Measurements from ENCODE around the gene TRIM17. TPM values are rescaled to one million over a fixed set of nuclear protein-coding genes. Genes with fewer than 3 reads are reported as not detected.

The TRIM17 gene
- total RNA-seq, 2 donors from 2014 or later: 2.0 to 9.9 TPM

- 32% methylated on average over 12 of the region's 12 CpGs for WGBS
- Histone ChIP-seq H3K9me3 (no peaks in the 10 kb centered on the region), H3K27ac (no peak overlapping the region), H3K4me3 (peak overlapping the region in 1 of 2 donors; percentile 35), H3K36me3 (no peaks in the 10 kb centered on the region), H3K4me1 (replicated peaks) (peaks cover 7% of the 10 kb centered on the region), H3K27me3 (replicated peaks; ENCODE audit: insufficient read depth) (no peaks in the 10 kb centered on the region)
- no peak for DNase-seq (ENCODE audit: low spot score)
- TF ChIP-seq POLR2AphosphoS5 (IDR thresholded peaks at IDR 0.05): no peak
- TF ChIP-seq CTCF (IDR thresholded peaks at IDR 0.05): no peak
- no peak for TF ChIP-seq POLR2A (IDR thresholded peaks at IDR 0.05)
- intact Hi-C loops (cut with DNase I): no loop called here
Observed at GRCh38 chr1:228417061-228417460, 400 bp upstream of the TRIM17 start.

GRCh38 chr1:228415853-228416216 lies 826 bp downstream of the TRIM17 start:
- Histone ChIP-seq H3K27me3 (replicated peaks; ENCODE audit: insufficient read depth) (no peaks in the 10 kb centered on the region), H3K36me3 (no peaks in the 10 kb centered on the region), H3K4me1 (replicated peaks) (peaks cover 7% of the 10 kb centered on the region), H3K9me3 (no peaks in the 10 kb centered on the region), H3K27ac (peak overlapping the region in 1 of 2 donors; percentile 33), H3K4me3 (peak overlapping the region; percentile 33 to 35)
- 15% methylated on average over 23 of the region's 23 CpGs for WGBS
- TF ChIP-seq POLR2AphosphoS5 (IDR thresholded peaks at IDR 0.05): no peak
- TF ChIP-seq POLR2A (IDR thresholded peaks at IDR 0.05): no peak
- TF ChIP-seq CTCF (IDR thresholded peaks at IDR 0.05): no peak
- no peak for DNase-seq (ENCODE audit: low spot score)
- intact Hi-C loops (cut with DNase I): no loop called here

- TF ChIP-seq POLR2A (IDR thresholded peaks at IDR 0.05) (no peak), CTCF (IDR thresholded peaks at IDR 0.05) (no peak), POLR2AphosphoS5 (IDR thresholded peaks at IDR 0.05) (no peak)
- Histone ChIP-seq H3K4me3 (no peak overlapping the region), H3K4me1 (replicated peaks) (peaks cover 7% of the 10 kb centered on the region), H3K36me3 (no peaks in the 10 kb centered on the region), H3K27ac (no peak overlapping the region), H3K9me3 (no peaks in the 10 kb centered on the region), H3K27me3 (replicated peaks; ENCODE audit: insufficient read depth) (no peaks in the 10 kb centered on the region)
- intact Hi-C loops (cut with DNase I): no loop called here
- 53% methylated on average over 7 of the region's 7 CpGs for WGBS
- DNase-seq (ENCODE audit: low spot score): no peak
Observed at GRCh38 chr1:228415221-228415620, 1.4 kb downstream of the TRIM17 start.

- no peak for TF ChIP-seq CTCF (IDR thresholded peaks at IDR 0.05)
- TF ChIP-seq POLR2AphosphoS5 (IDR thresholded peaks at IDR 0.05): no peak
- TF ChIP-seq POLR2A (IDR thresholded peaks at IDR 0.05): no peak
- no peaks in the 10 kb centered on the region for H3K27me3 ChIP-seq (replicated peaks; ENCODE audit: insufficient read depth)
- 81% methylated on average over 25 of the region's 25 CpGs for WGBS
Observed at GRCh38 chr1:228414511-228415211, 2.0 kb downstream of the TRIM17 start.

More at GRCh38 chr1:228414511-228415211, 2.0 kb downstream of the TRIM17 start:
- Histone ChIP-seq H3K9me3 (no peaks in the 10 kb centered on the region), H3K36me3 (no peaks in the 10 kb centered on the region), H3K4me1 (replicated peaks) (peaks cover 7% of the 10 kb centered on the region), H3K4me3 (no peak overlapping the region), H3K27ac (no peak overlapping the region)
- intact Hi-C loops (cut with DNase I): no loop called here
- DNase-seq (ENCODE audit: low spot score): no peak
